Fibroblast of pulmonary artery (primary cell): ENCODE results near the gene IQCE.
A peak's percentile ranks its signal among the peaks of the same experiment; 100 is the strongest.
"Not testable (repeated sequence)": the region's sequence is repeated elsewhere in the genome, so short reads cannot be mapped to it uniquely, and the experiment has no call there.

Experiments used
- DNase-seq: peaks from one replicate; pipeline ENCODE4 v3.0.0-alpha.2; 2010; ENCODE audit warnings: low read depth
- H3K4me3 ChIP-seq: replicated peaks from 2 replicates; pipeline ENCODE4 v1.5.1; 2011; ENCODE audit warnings: low read depth, mild to moderate bottlenecking, control low read depth, low read length, moderate library complexity
- CTCF ChIP-seq: IDR thresholded peaks from 2 replicates; pipeline ENCODE4 v1.5.1; 2011; ENCODE audit warnings: mild to moderate bottlenecking, control low read depth, low read length, inconsistent platforms; ENCODE audit errors: missing control alignments

The IQCE gene

GRCh38 chr7:2554661-2555111, 4.1 kb upstream of the IQCE start:
- no peak for TF ChIP-seq CTCF
- DNase-seq: no peak
- peak overlapping the region; percentile 76 for H3K4me3 ChIP-seq

- peak; percentile 94 for DNase-seq
- H3K4me3 ChIP-seq: peak within 1 kb of the TSS; percentile 76
These were observed 3.4 kb upstream of the IQCE start, which contains the start of gene BRAT1 for GRCh38 chr7:2555121-2556052. BRAT1 (minus strand) TSS chr7:2555524; CDS start chr7:2554431, 1,093 bp downstream.

GRCh38 chr7:2559283-2559950, 638 bp downstream of the IQCE start:
- peak overlapping the region; percentile 79 for H3K4me3 ChIP-seq
- TF ChIP-seq CTCF: no peak
- DNase-seq: no peak

More at GRCh38 chr7:2555121-2556052, 3.4 kb upstream of the IQCE start, which contains the start of gene BRAT1:
- TF ChIP-seq CTCF: peak; percentile 37

GRCh38 chr7:2563955-2564354, 5.2 kb downstream of the IQCE start:
- not testable (repeated sequence) for DNase-seq, H3K4me3 ChIP-seq

- no peak for TF ChIP-seq CTCF
- H3K4me3 ChIP-seq: no peak overlapping the region
- DNase-seq: no peak
These were observed 6.3 kb downstream of the IQCE start for GRCh38 chr7:2564970-2565540.

- no peak for DNase-seq
- TF ChIP-seq CTCF: no peak
- H3K4me3 ChIP-seq: no peak overlapping the region
These were observed 7.6 kb downstream of the IQCE start for GRCh38 chr7:2566348-2566889.
